Iris pigment epithelial cell (primary cell): Measurements from ENCODE around the gene FLT4.

Source experiments
- DNase-seq: peaks from one replicate; pipeline ENCODE4 v3.0.0-alpha.2; 2011; ENCODE audit warnings: low read depth

Gene FLT4

DNA sequence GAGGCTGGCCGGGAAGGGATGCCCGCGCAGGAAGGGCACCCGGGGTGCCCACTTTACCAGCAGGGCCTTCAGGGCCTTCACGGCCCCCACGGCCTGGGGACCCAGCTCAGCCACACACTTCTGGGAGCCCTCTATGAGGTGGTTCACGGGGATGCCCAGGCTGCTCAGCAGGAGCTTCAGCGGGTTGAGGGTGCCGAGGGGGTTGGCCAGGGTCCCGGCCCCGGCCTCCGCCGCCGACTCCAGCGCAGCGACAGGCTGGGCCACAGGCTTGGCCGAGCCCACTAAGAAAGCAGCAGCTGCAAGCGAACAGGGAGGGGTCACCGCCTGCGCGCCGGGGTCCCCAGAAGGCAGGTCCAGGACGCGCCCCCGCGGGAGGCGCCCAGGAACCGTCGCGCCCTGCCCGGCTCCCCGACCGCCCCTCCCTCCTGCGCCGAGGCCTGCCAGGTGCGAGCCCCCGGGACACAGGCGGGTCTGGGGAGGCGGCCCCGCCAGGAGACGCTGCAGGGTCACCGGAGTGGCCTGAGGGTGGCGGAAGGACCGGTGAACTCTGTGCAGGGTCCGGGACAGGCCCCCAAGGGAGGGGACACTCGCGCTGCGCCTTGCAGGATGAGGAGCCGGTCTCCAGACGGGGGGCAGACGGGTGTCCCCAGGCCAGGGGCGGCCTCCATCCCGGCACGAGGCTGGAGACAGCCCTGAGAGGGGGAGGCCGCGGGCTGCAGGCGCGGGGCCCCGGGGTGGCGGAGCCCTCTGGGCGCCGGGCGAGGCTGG, 58.7 kb downstream of the FLT4 start:
- no peak for DNase-seq

DNA sequence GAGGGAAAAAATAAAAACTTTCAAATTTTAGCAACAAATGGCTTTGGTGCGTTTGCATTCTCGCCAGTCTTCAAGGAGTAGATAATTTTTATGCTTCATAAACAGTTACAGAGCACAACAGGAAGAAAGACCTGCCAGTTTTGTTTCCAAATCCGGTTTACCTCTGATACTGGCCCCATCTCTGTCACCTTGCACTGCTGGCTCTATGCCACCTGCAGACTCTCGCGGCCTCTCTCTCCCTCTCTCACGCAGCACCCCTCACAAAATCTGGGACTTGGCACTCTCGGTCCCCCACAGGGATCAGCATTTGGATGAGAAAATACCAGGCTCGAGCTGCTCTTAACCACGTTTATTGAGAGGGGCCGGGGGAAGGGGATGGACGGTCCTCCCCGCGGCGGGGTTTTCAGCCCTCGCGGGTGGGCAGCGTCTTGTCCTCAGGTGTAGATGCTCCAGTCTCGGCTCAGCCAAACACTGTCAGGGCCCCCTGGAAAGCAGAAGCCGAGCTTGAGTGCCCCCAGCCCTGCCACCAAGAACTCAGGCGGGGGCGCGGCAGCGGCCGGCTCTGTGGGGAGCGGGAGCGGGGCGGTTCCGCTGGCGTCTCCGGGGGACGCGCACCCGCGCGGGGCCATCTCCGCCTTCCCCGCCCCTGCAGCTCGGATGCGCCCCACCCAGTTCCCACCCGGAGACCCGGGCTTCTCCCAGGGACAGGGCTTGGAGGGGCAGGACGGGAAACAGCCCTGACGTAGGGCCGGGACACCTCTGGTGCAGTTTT, 59.4 kb downstream of the FLT4 start:
- no peak for DNase-seq

GRCh38 chr5:180586870-180587269, 62.5 kb downstream of the FLT4 start:
- no peak for DNase-seq

GRCh38 chr5:180586204-180586603, 63.2 kb downstream of the FLT4 start:
- DNase-seq = no peak

DNA sequence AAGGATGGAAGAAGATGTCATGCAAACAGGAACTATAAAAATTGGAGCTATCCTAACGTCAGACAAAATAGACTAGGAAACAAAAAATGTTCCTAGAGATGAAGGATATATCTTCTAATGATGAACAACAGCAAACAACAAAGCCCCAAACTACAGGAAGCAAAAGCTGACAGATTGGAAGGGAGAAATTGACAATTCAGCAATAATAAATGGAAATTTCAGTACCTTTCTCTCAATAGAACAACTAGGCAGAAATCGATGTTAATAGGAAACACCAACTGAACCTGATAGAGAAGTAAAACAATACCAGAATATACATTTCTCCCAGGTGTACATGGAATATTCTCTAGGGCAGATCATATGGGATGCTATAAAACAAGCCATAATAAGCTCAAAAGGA, 65.7 kb downstream of the FLT4 start:
- DNase-seq = no peak

- DNase-seq = no peak
Observed at GRCh38 chr5:180580681-180581080, 68.7 kb downstream of the FLT4 start.

- DNase-seq = no peak
Observed at GRCh38 chr5:180575571-180575970, 73.8 kb downstream of the FLT4 start.

DNA sequence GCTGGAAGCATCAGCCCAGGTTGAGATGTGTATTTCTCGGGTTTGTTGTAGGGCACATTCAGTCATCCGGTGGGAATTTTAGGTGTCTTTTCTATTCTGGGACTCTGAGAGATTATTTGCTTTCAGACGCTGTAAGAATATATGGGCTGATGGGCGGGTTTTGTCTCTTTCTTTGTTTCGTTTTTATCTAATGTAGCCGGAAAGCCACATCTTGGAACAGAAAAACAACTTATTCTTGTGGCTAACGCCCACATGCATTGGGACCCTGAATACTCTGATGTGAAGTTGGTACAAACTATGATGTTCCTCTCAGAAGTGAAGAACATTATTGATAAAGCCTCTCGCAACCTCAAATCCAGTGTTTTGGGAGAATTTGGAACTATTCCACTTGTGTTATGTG, 80.5 kb downstream of the FLT4 start:
- no peak for DNase-seq

DNA sequence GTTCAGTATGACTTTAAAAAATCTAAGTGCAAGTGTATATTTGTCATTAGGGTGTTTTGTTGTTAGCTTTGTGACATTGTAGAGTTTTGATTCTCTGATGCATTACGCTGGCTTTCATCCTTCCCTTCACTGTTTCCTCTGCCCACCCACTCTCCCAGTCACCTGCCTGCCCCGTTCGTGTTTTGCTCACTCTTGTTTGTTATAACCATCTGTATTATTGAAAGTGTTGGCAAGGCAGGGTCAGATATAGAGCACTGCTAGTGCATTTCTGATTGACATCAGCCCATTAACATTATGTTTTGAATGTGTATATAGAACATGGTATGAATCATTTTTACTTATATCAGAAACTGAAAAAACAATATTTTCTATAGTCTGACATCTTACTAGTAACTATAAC, 85.4 kb downstream of the FLT4 start:
- DNase-seq = no peak

GRCh38 chr5:180558232-180558631, 91.2 kb downstream of the FLT4 start:
- DNase-seq = no peak

- no peak for DNase-seq
Observed at GRCh38 chr5:180557217-180557809, 92.1 kb downstream of the FLT4 start.

- peak; percentile 85 for DNase-seq
Observed at GRCh38 chr5:180555168-180555921, 94.1 kb downstream of the FLT4 start.

DNA sequence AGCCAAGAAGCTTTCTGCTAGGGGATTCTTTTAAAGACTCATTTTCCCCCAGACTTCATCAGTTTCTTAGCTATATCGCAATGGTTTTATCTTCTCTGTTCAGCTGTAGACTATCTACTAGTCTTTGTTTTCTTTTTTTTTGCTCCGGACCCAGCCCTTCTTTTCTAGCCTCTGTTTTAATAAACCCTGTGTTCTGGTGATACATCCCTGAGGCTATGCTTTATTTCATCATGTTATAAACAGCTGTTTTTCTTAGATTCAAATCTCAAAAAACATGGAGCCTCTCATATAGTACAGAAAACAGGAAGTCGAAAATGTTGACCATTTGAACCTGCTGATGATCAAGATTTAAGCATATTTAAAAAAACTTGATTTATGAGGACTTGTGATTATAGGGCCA, 95.9 kb downstream of the FLT4 start:
- DNase-seq = peak; percentile 23
